NAMALWA (cell line): ENCODE data around the gene HDAC9.
"Not testable (repeated sequence)": the region's sequence is repeated elsewhere in the genome, so short reads cannot be mapped to it uniquely, and the experiment has no call there.

Experiments
- DNase-seq: peaks from one replicate; pipeline ENCODE4 v3.0.0-alpha.2; 2015; ENCODE audit warnings: low spot score

HDAC9 gene

GRCh38 chr7:18736012-18736411 lies 240.5 kb downstream of the HDAC9 start:
- DNase-seq = not testable (repeated sequence)

GRCh38 chr7:18740579-18740988 lies 245.0 kb downstream of the HDAC9 start:
- DNase-seq = no peak

- DNase-seq = no peak
Measured at GRCh38 chr7:18753972-18754610, 258.5 kb downstream of the HDAC9 start.

GRCh38 chr7:18754766-18755165 lies 259.2 kb downstream of the HDAC9 start:
- no peak for DNase-seq

GRCh38 chr7:18755793-18756192 lies 260.2 kb downstream of the HDAC9 start:
- no peak for DNase-seq

- no peak for DNase-seq
Measured at GRCh38 chr7:18756378-18757050, 261.0 kb downstream of the HDAC9 start.

- DNase-seq = no peak
Measured at GRCh38 chr7:18760046-18760445, 264.5 kb downstream of the HDAC9 start.

- no peak for DNase-seq
Measured at GRCh38 chr7:18760631-18761445, 265.3 kb downstream of the HDAC9 start.

- no peak for DNase-seq
Measured at GRCh38 chr7:18762189-18762588, 266.6 kb downstream of the HDAC9 start.

GRCh38 chr7:18768256-18768655 lies 272.7 kb downstream of the HDAC9 start:
- DNase-seq = no peak

- DNase-seq = no peak
Measured at GRCh38 chr7:18770154-18770811, 274.7 kb downstream of the HDAC9 start.

GRCh38 chr7:18770822-18771221 lies 275.3 kb downstream of the HDAC9 start:
- DNase-seq = no peak

GRCh38 chr7:18771834-18772566 lies 276.5 kb downstream of the HDAC9 start:
- DNase-seq = no peak

- DNase-seq = no peak
Measured at GRCh38 chr7:18772567-18772965, 277.0 kb downstream of the HDAC9 start.

GRCh38 chr7:18777314-18777713 lies 281.8 kb downstream of the HDAC9 start:
- no peak for DNase-seq

GRCh38 chr7:18778594-18778993 lies 283.0 kb downstream of the HDAC9 start:
- no peak for DNase-seq

GRCh38 chr7:18780266-18780665 lies 284.7 kb downstream of the HDAC9 start:
- no peak for DNase-seq

GRCh38 chr7:18780938-18781337 lies 285.4 kb downstream of the HDAC9 start:
- no peak for DNase-seq

- no peak for DNase-seq
Measured at GRCh38 chr7:18786196-18786727, 290.7 kb downstream of the HDAC9 start.

GRCh38 chr7:18786796-18787195 lies 291.2 kb downstream of the HDAC9 start:
- no peak for DNase-seq

- no peak for DNase-seq
Measured at GRCh38 chr7:18788026-18788425, 292.5 kb downstream of the HDAC9 start.
